Activated CD8-positive, alpha-beta memory T cell treated with anti-CD3 and anti-CD28 coated beads for 24 hours (primary cell): ENCODE measurements around the gene ZBTB16.

ENCODE experiments used
- DNase-seq: peaks from one replicate; pipeline ENCODE4 v3.0.0-alpha.2; 2020

The ZBTB16 gene

GRCh38 chr11:114109206-114110090 is 49.9 kb downstream of the ZBTB16 start:
- no peak for DNase-seq

- DNase-seq = no peak
Measured at GRCh38 chr11:114110123-114110522, 50.6 kb downstream of the ZBTB16 start.

GRCh38 chr11:114110952-114111947 is 51.7 kb downstream of the ZBTB16 start:
- no peak for DNase-seq

- DNase-seq = no peak
Measured at GRCh38 chr11:114115451-114115928, 56.0 kb downstream of the ZBTB16 start.

DNA sequence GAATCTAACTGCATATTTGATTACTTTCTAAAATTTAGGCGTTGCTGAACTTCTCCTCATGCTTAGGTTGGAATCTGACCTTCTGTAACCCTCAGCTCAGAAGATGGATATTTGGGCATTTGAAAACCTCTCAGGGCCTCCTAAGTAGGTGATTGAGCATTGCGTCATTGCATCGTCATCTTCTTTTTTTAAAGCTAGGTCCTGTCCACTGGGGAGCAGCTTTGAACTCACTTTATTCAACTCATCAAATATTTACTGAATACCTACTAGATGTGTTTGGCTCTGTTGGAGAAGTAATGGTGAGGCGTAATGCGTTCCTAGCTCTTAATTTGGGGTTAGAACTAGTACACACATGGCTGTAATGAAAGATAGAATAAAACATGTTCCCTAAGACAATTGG is 56.8 kb downstream of the ZBTB16 start:
- no peak for DNase-seq

- DNase-seq = no peak
Measured at GRCh38 chr11:114116800-114117199, 57.3 kb downstream of the ZBTB16 start.

DNA sequence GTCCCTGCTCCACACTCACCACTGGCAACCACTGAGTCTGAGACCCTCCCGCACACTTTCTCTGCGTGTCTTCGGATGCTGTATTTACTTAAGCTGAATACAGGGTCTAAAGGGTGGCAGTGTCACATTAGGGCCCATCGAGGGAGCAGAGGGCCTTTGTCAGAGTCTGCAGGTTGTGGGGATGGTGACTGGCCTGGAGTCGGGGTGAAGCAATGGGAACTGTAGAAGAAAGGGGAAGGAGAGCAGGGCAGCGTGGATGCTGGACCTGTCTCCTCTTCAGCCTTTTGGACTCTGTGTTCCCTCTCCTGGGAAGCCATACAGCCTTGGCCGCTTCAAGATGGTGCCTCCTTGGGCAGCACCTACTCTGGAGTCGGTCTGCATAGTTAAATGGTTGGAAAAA is 61.1 kb downstream of the ZBTB16 start:
- no peak for DNase-seq

DNA sequence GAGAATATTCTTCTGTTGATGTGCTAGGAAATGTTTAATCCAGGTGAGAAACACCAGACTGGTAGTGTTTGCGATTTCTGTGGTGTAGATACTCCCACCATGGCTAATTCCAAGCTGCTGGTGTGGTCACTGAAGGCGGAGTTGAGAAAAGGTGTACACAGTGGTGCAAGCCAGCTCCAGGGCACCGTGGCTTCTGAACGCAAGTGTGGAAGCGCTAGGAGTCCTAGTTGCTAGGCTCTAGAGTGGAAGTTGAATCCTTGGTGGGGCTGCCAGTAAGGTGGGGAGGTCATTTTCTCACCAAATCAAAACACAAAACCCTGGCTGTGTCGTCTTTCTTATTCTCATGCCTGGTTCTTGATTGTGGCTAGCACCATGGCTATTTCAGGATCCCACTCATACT is 61.6 kb downstream of the ZBTB16 start:
- no peak for DNase-seq

- no peak for DNase-seq
Measured at GRCh38 chr11:114121804-114122504, 62.4 kb downstream of the ZBTB16 start.

GRCh38 chr11:114122686-114123085 is 63.2 kb downstream of the ZBTB16 start:
- DNase-seq = no peak

DNA sequence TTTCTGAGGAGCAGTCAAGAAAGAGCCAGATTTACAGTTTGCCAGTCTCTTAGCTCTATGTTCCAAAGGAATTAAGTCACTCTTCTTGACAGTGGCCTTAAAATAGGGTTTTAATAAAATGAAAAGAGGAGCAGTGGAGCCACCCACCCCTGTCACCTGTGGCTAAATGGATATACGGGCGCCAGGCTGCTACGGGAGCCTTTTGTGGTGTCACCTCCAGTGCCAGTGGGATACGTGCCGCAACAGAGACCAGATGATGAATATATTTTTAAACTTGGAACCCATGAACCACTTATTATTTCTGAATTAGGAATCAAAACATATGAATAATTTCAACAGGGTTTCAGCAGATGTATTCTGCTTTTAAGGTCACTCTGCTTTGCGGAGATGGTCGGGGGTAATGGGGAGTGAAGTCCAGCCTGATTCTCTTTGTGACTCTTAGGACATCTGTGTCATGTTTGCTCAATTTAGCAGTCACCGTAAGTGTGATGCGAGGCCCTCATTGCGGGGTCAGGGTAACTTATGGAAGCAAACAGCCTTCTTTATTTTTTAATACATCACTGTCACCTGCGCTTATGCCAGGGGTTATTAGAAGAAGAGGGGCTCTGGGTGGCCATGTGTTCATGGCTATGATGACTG is 64.3 kb downstream of the ZBTB16 start:
- DNase-seq = no peak

DNA sequence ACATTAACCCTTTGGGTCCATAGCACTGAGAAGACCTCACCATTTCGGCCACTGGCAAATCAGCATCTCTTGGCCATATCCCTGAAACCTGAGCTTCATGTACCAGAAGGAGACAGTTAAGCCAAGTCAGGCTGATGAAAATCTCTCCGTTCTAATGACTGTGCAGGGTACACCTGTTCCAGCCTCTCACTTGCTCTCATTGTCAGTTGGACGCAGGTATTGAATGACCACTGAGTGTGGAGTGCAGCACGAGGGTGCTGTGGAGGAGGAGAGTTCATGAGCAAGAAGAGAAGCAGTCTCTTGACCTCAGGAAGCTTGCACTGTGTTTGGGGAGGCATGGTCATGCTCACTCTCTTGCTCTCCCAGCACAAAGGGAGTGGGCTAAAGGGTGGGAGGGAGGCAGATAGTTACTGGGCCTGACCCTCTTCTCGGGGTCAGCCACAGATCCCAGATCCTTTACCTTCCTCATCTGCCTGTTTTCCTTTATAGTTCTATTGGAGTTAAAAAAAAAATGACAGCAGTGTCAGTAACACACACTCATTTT is 65.2 kb downstream of the ZBTB16 start:
- DNase-seq = no peak

GRCh38 chr11:114125531-114125930 is 66.0 kb downstream of the ZBTB16 start:
- no peak for DNase-seq

DNA sequence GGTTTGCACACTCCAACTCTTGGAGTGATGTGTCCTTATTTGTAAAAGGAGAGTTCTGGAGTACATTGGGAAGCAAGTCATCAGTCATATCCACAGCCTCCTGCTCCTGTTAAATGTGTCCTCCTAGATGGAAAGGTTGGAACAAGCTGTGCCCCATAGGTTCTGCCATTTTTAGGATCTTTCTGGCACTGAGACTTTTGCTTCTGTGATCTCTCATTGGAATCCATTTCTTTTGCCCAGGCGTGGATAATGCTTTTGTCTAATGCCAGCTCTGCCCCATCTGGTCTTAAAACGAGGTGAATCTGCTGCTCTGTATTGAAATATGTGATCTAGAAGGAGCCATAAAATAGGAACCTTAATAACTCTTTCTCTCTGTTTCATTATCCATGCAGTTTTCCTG is 66.4 kb downstream of the ZBTB16 start:
- DNase-seq = no peak

DNA sequence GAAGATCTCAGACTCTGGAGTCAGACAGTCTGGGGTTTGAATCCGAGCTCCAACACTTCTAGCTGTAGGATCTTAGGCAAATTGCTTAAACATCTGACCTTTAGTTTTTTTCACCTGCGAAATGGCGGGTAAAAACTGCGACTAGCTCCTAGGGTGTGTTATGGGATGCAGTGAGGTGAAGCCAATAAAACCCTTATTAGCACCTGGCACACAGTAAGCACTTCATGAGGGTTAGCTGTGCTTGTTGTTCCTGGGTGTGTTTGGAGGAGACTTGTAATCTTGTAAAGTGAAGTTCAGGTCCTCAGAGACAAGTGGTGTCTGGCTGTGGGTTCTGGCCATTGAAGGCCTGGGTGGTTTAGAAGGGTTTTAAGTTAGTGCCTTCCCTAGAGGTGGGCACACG is 68.9 kb downstream of the ZBTB16 start:
- no peak for DNase-seq

GRCh38 chr11:114129142-114129541 is 69.6 kb downstream of the ZBTB16 start:
- no peak for DNase-seq

DNA sequence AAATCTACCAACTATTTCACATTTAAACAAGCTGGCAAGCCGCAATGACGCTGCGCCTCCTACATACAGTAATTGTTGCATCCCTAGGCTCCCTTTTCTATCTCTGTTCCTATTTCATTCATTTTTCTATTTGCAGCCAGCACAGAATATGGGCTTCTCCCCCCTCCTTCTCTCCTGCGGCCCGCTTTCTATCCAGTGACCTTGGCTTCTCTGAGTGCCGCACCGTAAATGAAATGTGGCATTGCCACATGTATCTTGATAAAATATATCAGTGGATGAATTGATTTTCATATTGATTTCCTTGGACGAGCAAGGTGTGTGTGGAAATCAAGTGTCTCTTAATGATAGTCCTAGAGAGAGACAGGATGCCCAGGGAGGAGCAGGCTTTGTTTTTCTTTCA is 70.2 kb downstream of the ZBTB16 start:
- DNase-seq = no peak

GRCh38 chr11:114130115-114130576 is 70.6 kb downstream of the ZBTB16 start:
- DNase-seq = no peak

- DNase-seq = no peak
Measured at GRCh38 chr11:114130629-114131277, 71.2 kb downstream of the ZBTB16 start.

DNA sequence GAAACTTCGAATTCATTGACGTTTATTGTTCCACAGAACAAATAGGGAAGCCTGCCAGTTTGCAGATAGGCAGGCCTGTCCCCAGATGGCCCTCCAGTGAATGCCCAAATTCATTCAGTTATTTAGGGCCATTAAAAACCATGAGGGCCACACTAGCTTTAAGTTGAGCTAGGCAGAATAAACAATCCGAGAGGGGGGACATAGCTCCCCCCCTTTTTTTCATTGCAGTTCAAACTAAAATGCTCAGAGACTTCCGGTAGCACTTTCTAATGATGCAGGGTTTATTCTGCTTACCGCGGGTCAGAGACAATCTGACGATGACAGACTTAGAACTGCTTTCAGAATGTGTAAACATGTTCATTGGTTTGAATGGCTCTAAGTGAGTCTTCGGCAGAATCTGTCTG is 72.0 kb downstream of the ZBTB16 start:
- DNase-seq = no peak

DNA sequence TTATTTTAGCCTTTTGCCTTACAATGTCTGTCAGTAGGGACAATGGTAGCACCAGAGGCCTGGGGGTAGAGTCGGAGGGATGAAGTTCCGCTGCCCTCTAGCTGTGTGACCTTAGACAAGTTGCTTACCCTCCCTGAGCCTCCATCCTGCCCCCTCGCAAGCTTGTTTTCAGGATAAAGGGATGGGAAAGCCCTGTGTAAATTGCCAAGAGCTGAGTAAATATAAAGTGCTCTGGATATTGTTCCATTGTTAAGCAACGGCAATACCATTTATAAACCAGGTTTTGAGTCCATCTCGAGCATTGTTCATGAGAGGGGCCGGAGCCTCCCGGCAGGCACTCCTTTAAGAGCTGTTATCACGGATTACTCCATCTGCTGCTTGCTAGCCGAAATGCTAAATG is 72.9 kb downstream of the ZBTB16 start:
- no peak for DNase-seq
